GM23248 (cell line): ENCODE data around the gene NRSN2. TPM values are rescaled to one million over a fixed set of nuclear protein-coding genes. Genes with fewer than 3 reads are reported as not detected.

Experiments
- DNase-seq: peaks from one replicate; pipeline ENCODE4 v3.0.0-alpha.2; 2015
- H2AFZ ChIP-seq: fragments of 200-600 bp; sonication (generic); 2 replicates; pipeline ENCODE4 v1.6.1; 2016; ENCODE audit warnings: antibody characterized with exemption
- H3F3A ChIP-seq: fragments of 200-600 bp; sonication (generic); 2 replicates; pipeline ENCODE4 v1.6.1; 2016; ENCODE audit warnings: mild to moderate bottlenecking, antibody characterized with exemption, mixed run types; ENCODE audit not compliant: insufficient read depth
- H3K27ac ChIP-seq: fragments of 200-600 bp; sonication (generic); 2 replicates; pipeline ENCODE4 v1.5.1; 2016; ENCODE audit warnings: mild to moderate bottlenecking
- H3K27me3 ChIP-seq: fragments of 200-600 bp; sonication (generic); replicated peaks from 2 replicates; pipeline ENCODE4 v1.6.1; 2016; ENCODE audit warnings: mild to moderate bottlenecking; ENCODE audit not compliant: insufficient read depth
- H3K36me3 ChIP-seq: fragments of 200-600 bp; sonication (generic); 2 replicates; pipeline ENCODE4 v1.6.1; 2016; ENCODE audit warnings: low read depth, mild to moderate bottlenecking
- H3K4me1 ChIP-seq: fragments of 200-600 bp; sonication (generic); 2 replicates; pipeline ENCODE4 v1.6.1; 2016; ENCODE audit warnings: mild to moderate bottlenecking; ENCODE audit not compliant: insufficient read depth
- H3K4me2 ChIP-seq: fragments of 200-600 bp; sonication (generic); one replicate; pipeline ENCODE4 v1.6.1; 2016; ENCODE audit warnings: mild to moderate bottlenecking; ENCODE audit not compliant: unreplicated experiment
- H3K4me3 ChIP-seq: fragments of 200-600 bp; sonication (generic); 2 replicates; pipeline ENCODE4 v1.5.1; 2016; ENCODE audit warnings: mild to moderate bottlenecking
- H3K79me2 ChIP-seq: fragments of 200-600 bp; sonication (generic); 2 replicates; pipeline ENCODE4 v1.6.1; 2016; ENCODE audit warnings: mild to moderate bottlenecking; ENCODE audit not compliant: insufficient read depth
- H3K9ac ChIP-seq: fragments of 200-600 bp; sonication (generic); 2 replicates; pipeline ENCODE4 v1.6.1; 2016; ENCODE audit warnings: mild to moderate bottlenecking
- H3K9me2 ChIP-seq: fragments of 200-600 bp; sonication (generic); 2 replicates; pipeline ENCODE4 v1.6.1; 2016; ENCODE audit warnings: mixed run types, mild to moderate bottlenecking, moderate library complexity; ENCODE audit not compliant: insufficient read depth
- H3K9me3 ChIP-seq: fragments of 200-600 bp; sonication (generic); one replicate; pipeline ENCODE4 v1.6.1; 2017; ENCODE audit warnings: low read depth
- H4K20me1 ChIP-seq: fragments of 200-600 bp; sonication (generic); 2 replicates; pipeline ENCODE4 v1.6.0; 2016; ENCODE audit not compliant: insufficient read depth
- EZH2 ChIP-seq: fragments of 200-600 bp; sonication (generic); IDR thresholded peaks from 2 replicates; pipeline ENCODE4 v1.6.1; 2018; ENCODE audit warnings: antibody characterized with exemption, mild to moderate bottlenecking; ENCODE audit not compliant: insufficient read depth, poor library complexity, severe bottlenecking
- EZH2phosphoT487 ChIP-seq: fragments of 200-600 bp; sonication (generic); IDR thresholded peaks from 2 replicates; pipeline ENCODE4 v1.6.1; 2018; ENCODE audit warnings: antibody characterized with exemption, moderate library complexity, mild to moderate bottlenecking, low read depth; ENCODE audit not compliant: insufficient read depth
- WGBS, 2 experiments: methylation state at CpG; one replicate each; pipeline ENCODE4 v1.1.6; 2015 to 2017; ENCODE audit warnings: low lambda C conversion rate in 2 of 2, low coverage in 1 of 2; ENCODE audit errors: missing lambda C conversion rate in 2 of 2; 5-methylcytosine and 5-hydroxymethylcytosine counted together
- in situ Hi-C: fragments of 300-500 bp; cut with MboI; formaldehyde crosslinking; loops from 2 replicates; pipeline ENCODE4 v1.15.0; 2020
- polyA plus RNA-seq: library from polyadenylated mRNA; unstranded; fragments of >200 nt; fragmentation: Nextera tagmentation; extraction: Ambion mirVana; gene quantifications from 2 replicates; pipeline ENCODE4 v1.2.1, GENCODE V29; 2016
- total RNA-seq: library from RNA; depleted of rRNA; stranded (reverse); fragments of >200 nt; shearing (Covaris generic); gene quantifications from 2 replicates; pipeline ENCODE4 v1.2.3, GENCODE V29; 2014

Gene NRSN2
- total and polyA plus RNA-seq, 2 experiments from 2014 or later, result 76.7 to 76.8 TPM

DNA sequence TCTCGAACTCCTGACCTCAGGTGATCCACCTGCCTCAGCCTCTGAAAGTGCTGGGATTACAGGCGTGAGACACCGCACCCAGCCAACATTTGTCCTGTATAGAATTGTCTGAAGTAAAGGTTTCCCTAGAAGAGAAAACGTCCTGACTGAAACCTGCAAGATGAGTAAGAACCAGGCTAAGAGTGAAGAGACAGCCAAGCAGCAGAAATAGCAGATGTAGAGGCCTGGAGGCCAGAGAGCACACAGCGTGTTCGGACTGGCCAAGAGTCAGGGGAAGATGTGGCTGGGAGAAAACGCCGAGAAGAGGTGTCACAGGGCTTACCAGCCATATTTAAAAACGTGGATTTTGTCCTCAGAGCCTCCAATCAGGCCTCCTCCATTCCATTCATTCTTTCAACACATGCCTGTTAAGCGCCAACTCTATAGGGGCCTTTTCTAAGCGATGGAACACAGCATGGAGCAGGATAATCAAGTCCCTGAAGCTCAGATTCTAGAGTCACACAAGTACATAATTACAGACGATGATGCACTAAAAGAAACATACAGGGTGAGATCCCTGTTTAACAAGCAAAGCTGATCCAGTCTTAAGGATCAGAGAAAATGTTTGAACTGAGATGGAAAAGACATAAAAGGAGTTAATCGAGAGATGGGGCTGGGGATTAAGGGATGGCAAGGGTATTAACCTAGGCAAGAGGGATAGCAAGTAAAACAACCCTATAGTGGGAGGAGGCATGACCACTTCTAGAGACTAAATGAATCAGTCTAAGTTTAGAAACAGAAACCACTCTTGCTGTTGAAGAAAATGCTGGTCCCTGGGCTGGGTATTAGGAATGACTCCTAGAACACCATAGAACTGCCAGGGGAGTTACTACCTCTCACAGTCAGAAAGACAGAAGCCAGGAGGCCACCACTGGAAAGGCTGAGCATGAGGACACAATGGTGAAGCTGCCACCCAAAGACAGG, 44.7 kb upstream of the NRSN2 start:
- Histone ChIP-seq H3K79me2 (peaks cover 46% of the 10 kb centered on the region), H3K9me2 (no peaks in the 10 kb centered on the region), H3K36me3 (no peaks in the 10 kb centered on the region), H3K9me3 (no peaks in the 10 kb centered on the region), H2AFZ (no peak overlapping the region), H3K27me3 (no peaks in the 10 kb centered on the region), H3K4me2 (no peak overlapping the region), H3K4me3 (no peak overlapping the region), H3K9ac (no peak overlapping the region), H3K27ac (no peak overlapping the region), H3K4me1 (peaks cover 6% of the 10 kb centered on the region), H3F3A (peaks cover 7% of the 10 kb centered on the region; the same call in 1 of the 2 replicates), H4K20me1 (peaks cover 11% of the 10 kb centered on the region; the same call in 1 of the 2 replicates)
- no peak for DNase-seq
- TF ChIP-seq EZH2, result no peak
- no peak for TF ChIP-seq EZH2phosphoT487
- 62 to 65% methylated on average over 13 of the region's 13 CpGs for WGBS, 2 experiments
- in situ Hi-C loops, result no loop called here

DNA sequence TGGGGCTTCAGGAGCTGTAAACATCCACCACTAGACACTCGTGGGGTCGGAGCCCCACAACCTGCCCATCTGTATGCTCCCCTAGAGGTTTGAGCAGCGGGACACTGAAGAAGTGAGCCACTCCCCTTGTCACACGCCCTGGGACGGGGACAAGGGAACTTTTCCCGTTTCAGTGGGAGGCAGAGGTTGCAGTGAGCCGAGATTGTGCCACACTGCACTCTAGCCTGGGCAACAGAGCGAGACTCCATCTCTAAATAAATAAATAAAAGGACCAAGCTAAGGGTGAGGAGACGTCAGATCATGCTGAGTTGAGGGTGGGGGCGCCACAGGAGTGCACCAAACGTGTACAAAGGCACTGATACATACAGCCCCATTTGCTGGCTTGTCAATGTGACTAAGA, 41.2 kb upstream of the NRSN2 start:
- H3K36me3 ChIP-seq, result no peaks in the 10 kb centered on the region
- no peak for DNase-seq
- 55 to 58% methylated on average over 11 of the region's 11 CpGs for WGBS, 2 experiments

DNA sequence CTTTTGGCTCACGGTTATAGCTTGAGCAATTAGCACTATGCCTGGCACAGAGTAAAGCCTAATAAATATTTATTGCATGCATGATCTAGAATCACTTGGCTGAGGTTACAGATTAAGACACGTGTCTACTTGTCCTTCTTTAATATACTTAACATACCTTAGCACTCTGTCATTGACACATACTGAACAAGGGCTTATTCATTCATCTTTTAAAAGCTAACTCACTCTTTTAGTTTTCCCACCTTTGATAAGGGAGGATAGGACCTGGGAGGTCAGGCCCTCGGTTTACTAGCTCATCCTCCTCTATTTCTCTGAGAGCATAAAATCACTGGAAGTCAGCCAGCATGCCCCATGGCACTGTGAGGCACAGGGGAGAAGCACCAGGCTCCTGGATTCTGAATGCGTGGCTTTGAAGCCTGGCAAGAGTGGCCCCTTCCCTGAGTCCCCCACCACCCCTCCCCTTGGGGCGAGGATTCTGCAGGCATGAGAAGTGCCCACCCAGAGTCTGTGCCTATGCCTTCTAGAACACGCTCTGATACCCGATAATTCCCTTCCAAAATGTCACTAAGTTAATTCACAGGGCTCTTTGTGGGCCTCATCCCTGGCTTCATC, 38.4 kb upstream of the NRSN2 start:
- H3K27me3 ChIP-seq, result no peaks in the 10 kb centered on the region
- no peak overlapping the region for H2AFZ ChIP-seq
- no peaks in the 10 kb centered on the region for H3K9me3 ChIP-seq
- no peaks in the 10 kb centered on the region for H3K36me3 ChIP-seq
- H3K79me2 ChIP-seq, result no peaks in the 10 kb centered on the region
- no peaks in the 10 kb centered on the region for H4K20me1 ChIP-seq
- no peak overlapping the region; the same call in 1 of the 2 replicates for H3K27ac ChIP-seq
- no peak overlapping the region for H3K4me3 ChIP-seq
- in situ Hi-C loops, result no loop called here
- no peaks in the 10 kb centered on the region for H3K9me2 ChIP-seq
- H3K9ac ChIP-seq, result no peak overlapping the region
- peaks cover 17% of the 10 kb centered on the region; the same call in 1 of the 2 replicates for H3F3A ChIP-seq
- no peak for DNase-seq
- 57 to 73% methylated on average over 6 to 7 of the region's 7 CpGs for WGBS, 2 experiments
- no peak overlapping the region for H3K4me2 ChIP-seq
- H3K4me1 ChIP-seq, result peaks cover 16% of the 10 kb centered on the region
- TF ChIP-seq EZH2phosphoT487, result no peak
- no peak for TF ChIP-seq EZH2

More for the DNA sequence above, 41.2 kb upstream of the NRSN2 start:
- Histone ChIP-seq H3K79me2 (peaks cover 15% of the 10 kb centered on the region), H3K9me3 (no peaks in the 10 kb centered on the region), H3F3A (peaks cover 14% of the 10 kb centered on the region; the same call in 1 of the 2 replicates), H3K4me1 (peaks cover 10% of the 10 kb centered on the region), H4K20me1 (no peaks in the 10 kb centered on the region), H3K27ac (no peak overlapping the region), H2AFZ (no peak overlapping the region), H3K9ac (no peak overlapping the region), H3K4me3 (no peak overlapping the region), H3K4me2 (no peak overlapping the region), H3K27me3 (no peaks in the 10 kb centered on the region), H3K9me2 (no peaks in the 10 kb centered on the region)
- TF ChIP-seq EZH2 (no peak), EZH2phosphoT487 (no peak)
- in situ Hi-C loops, result no loop called here

DNA sequence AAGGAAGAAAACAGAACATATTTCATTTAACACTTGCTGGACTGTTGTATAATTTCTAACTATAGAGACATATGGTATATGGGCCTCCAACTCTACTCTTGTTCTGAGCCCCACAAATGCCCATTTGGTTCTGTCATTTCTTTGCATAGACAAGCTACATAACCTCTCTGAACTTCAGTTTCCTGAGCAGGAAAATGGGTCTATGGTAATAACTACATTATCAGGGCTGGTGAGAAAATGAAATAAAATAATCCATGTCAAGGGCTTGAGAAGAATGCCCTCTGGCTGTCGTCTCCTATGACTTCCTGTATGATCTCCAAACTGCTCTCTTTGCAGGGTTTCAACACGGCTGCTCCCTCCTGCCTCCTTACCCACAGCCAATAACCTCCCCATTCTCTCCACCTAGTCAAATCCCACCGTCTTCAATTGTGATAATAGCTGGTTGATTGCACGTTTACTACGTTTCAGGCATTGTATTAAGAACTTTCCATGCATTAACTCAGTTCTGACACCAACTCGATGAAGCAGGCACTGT, 37.5 kb upstream of the NRSN2 start:
- peak overlapping the region; percentile 72 for H3K4me3 ChIP-seq

More for the DNA sequence above, 37.5 kb upstream of the NRSN2 start:
- Histone ChIP-seq H3K9ac (peak overlapping the region; percentile 89), H3K27ac (peak overlapping the region; percentile 96), H3F3A (peaks cover 17% of the 10 kb centered on the region; the same call in 1 of the 2 replicates), H3K9me3 (no peaks in the 10 kb centered on the region), H3K4me1 (peaks cover 23% of the 10 kb centered on the region), H3K36me3 (no peaks in the 10 kb centered on the region), H3K27me3 (no peaks in the 10 kb centered on the region), H3K4me2 (peak overlapping the region; percentile 87), H2AFZ (peak overlapping the region; percentile 89), H3K79me2 (no peaks in the 10 kb centered on the region), H3K9me2 (no peaks in the 10 kb centered on the region), H4K20me1 (no peaks in the 10 kb centered on the region)
- 2 to 3% methylated on average over 6 of the region's 6 CpGs for WGBS, 2 experiments
- no peak for TF ChIP-seq EZH2
- no peak for TF ChIP-seq EZH2phosphoT487
- in situ Hi-C loops, result no loop called here
- peak; percentile 57 for DNase-seq
